ENCODE data around the gene CASZ1.

DNA sequence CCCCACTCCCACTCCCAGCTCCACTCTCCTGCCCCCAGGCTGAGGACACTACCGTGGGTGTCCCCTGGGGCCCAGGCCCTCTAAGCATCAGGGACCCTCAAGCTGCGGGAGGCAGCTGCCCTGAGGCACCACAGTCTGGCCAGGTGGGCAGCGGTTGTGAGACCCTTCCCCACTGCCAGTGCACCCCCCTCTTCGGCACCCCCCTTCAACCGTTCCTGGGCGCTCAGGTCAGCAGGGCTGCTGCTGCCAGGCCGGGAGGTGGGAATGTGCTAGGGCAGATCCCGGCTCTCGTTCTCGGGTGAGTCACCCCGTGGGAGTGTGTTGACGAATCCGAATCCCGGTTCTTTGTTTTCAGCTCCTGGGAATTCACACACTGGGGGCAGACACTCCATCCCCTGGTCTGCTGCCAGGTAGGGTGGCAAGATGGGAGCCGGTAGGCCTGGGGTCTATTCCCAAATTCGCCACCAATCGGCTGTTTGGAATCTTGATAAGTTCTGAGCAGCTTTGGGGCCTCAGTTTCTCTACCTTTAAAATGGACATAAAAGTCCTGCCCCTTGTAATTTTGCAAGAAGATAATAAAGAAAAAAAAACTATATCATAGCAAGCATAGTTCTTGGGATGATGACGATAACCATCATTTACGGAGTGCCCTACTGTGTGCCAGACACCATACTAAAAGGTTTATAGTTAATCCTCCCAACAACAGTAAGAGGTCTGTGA lies 28.5 kb upstream of the CASZ1 start:
- TF ChIP-seq, protein P1, sequence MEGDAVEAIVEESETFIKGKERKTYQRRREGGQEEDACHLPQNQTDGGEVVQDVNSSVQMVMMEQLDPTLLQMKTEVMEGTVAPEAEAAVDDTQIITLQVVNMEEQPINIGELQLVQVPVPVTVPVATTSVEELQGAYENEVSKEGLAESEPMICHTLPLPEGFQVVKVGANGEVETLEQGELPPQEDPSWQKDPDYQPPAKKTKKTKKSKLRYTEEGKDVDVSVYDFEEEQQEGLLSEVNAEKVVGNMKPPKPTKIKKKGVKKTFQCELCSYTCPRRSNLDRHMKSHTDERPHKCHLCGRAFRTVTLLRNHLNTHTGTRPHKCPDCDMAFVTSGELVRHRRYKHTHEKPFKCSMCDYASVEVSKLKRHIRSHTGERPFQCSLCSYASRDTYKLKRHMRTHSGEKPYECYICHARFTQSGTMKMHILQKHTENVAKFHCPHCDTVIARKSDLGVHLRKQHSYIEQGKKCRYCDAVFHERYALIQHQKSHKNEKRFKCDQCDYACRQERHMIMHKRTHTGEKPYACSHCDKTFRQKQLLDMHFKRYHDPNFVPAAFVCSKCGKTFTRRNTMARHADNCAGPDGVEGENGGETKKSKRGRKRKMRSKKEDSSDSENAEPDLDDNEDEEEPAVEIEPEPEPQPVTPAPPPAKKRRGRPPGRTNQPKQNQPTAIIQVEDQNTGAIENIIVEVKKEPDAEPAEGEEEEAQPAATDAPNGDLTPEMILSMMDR (IDR thresholded peaks at IDR 0.05), result no peak
- TF ChIP-seq POLR2A (IDR thresholded peaks at IDR 0.05), result no peak

Measured in lower leg skin (tissue), 3 donors.